H1 (cell line): ENCODE measurements around the gene TADA2B. TPM values are rescaled to one million over a fixed set of nuclear protein-coding genes. Genes with fewer than 3 reads are reported as not detected.

Experiments
- BRCA1 ChIP-seq: IDR thresholded peaks from 2 replicates; pipeline ENCODE4 v1.6.1; 2012; ENCODE audit warnings: low read depth, low read length, improper control_type of control experiment
- FOSL1 ChIP-seq: IDR thresholded peaks from 2 replicates; pipeline ENCODE4 v1.6.1; 2011; ENCODE audit warnings: mild to moderate bottlenecking, low read depth, low read length, moderate library complexity; ENCODE audit not compliant: insufficient read depth
- JUND ChIP-seq: IDR thresholded peaks from 2 replicates; pipeline ENCODE4 v1.6.1; 2011; ENCODE audit warnings: mild to moderate bottlenecking, improper control_type of control experiment, low read length
- POLR2AphosphoS5 ChIP-seq: IDR thresholded peaks from 2 replicates; pipeline ENCODE4 v1.6.1; 2011; ENCODE audit warnings: low read depth, low read length
- polyA plus RNA-seq, 7 experiments: library from polyadenylated mRNA; depleted of rRNA in 3 of 7; stranded (reverse) in 5 of 7; unstranded in 2 of 7; fragments of >200 nt in 5 of 7; fragments of 200-250 nt in 2 of 7; gene quantifications; 1 replicate in 5 of 7; 2 replicates in 1 of 7; 4 replicates in 1 of 7; pipeline versions ENCODE4 v1.2.1 to v1.2.3, GENCODE V29; 2011 to 2013; ENCODE audit warnings: missing spikeins in 2 of 7, mixed read lengths in 2 of 7
- total RNA-seq: library from RNA; stranded (reverse); fragmentation: NEBNext Ultra II Directional; extraction: Animal tissue kit (Norgen Biotek cat#: 25700); gene quantifications from 2 replicates; pipeline ENCODE4 v1.2.1, GENCODE V29; 2021

TADA2B gene
- total and polyA plus RNA-seq, 2 of the 8 experiments (the other 6 are each of a cell fraction or from before 2014, with no cell fraction given), result 5.7 to 12.1 TPM

GRCh38 chr4:7019367-7019766 lies 23.8 kb upstream of the TADA2B start (continued):
- TF ChIP-seq POLR2AphosphoS5 (no peak), FOSL1 (no peak), BRCA1 (no peak), JUND (no peak)
